Adrenal gland (tissue), 12 donors: ENCODE measurements around the gene ZNF322. TPM values are rescaled to one million over a fixed set of nuclear protein-coding genes. Genes with fewer than 3 reads are reported as not detected.

ENCODE experiments used
- DNase-seq, 7 donors: peaks; one replicate each; pipeline ENCODE4 v3.0.0-alpha.2; 2019 to 2020
- H3K27ac ChIP-seq, 5 donors: fragments of 200-600 bp; sonication (generic) in 4 of 5; 1 replicate in 3 of 5; 2 replicates in 2 of 5; pipeline versions ENCODE4 v1.5.1 to v1.8.0; 2016 to 2020; ENCODE audit warnings: mild to moderate bottlenecking in 1 of 5
- H3K27me3 ChIP-seq: fragments of 200-600 bp; 2 replicates; pipeline ENCODE4 v1.8.0; 2021
- H3K36me3 ChIP-seq, 2 donors: fragments of 200-600 bp; replicated peaks in 1 of 2; 1 replicate in 1 of 2; 2 replicates in 1 of 2; pipeline versions ENCODE4 v1.5.1 to v1.8.0; 2018 to 2022
- H3K4me1 ChIP-seq, 2 donors: fragments of 200-600 bp; replicated peaks in 1 of 2; 1 replicate in 1 of 2; 2 replicates in 1 of 2; pipeline versions ENCODE4 v1.5.1 to v1.8.0; 2018 to 2021
- H3K4me3 ChIP-seq, 4 donors: fragments of 200-600 bp; sonication (generic) in 3 of 4; one replicate each; pipeline ENCODE4 v1.5.1; 2016 to 2018
- H3K9me3 ChIP-seq, 3 donors: fragments of 200-600 bp; sonication (generic) in 1 of 3; replicated peaks in 1 of 3; 1 replicate in 2 of 3; 2 replicates in 1 of 3; pipeline versions ENCODE4 v1.5.1 to v1.8.0; 2016 to 2021
- POLR2A ChIP-seq, 2 donors: fragments of 450-650 bp; IDR thresholded peaks; one replicate each; pipeline ENCODE4 v1.6.1; 2017; ENCODE audit warnings: antibody characterized with exemption in 2 of 2, mild to moderate bottlenecking in 2 of 2, moderate library complexity in 1 of 2
- WGBS, 4 donors: extraction: QIAGEN DNeasy Blood & Tissue Kit in 2 of 4; methylation state at CpG; one replicate each; pipeline versions ENCODE4 v1.1.5 to v1.1.7; 2013 to 2017; 5-methylcytosine and 5-hydroxymethylcytosine counted together
- intact Hi-C, 2 donors: fragments of 100-400 bp; cut with DNase I; formaldehyde crosslinking; loops; one replicate each; pipeline versions ENCODE4 v1.14.1 to v1.15.0; 2022 to 2023
- polyA plus RNA-seq, 3 donors: library from polyadenylated mRNA; stranded (reverse); fragments of 200-250 nt in 2 of 3; fragments of 350-450 nt in 1 of 3; fragmentation: Illumina TruSeq in 1 of 3; extraction: RNeasy Lipid Tissue Mini Kit (QIAGEN cat#74804) in 1 of 3; gene quantifications; one replicate each; pipeline ENCODE4 v1.2.3, GENCODE V29; 2013 to 2014
- total RNA-seq, 9 donors: library from RNA; depleted of rRNA in 4 of 9; stranded (reverse); fragments of >200 nt in 4 of 9; fragments of 120-200 nt in 1 of 9; fragmentation: NEBNext Ultra II Directional in 1 of 9; extraction: Animal tissue kit (Norgen Biotek cat#: 25700) in 1 of 9; gene quantifications; one replicate each; pipeline versions ENCODE4 v1.1.0 to v1.2.4, GENCODE V29; 2013 to 2023
- TF ChIP-seq, protein P1 (sequence below), 6 experiments: fragments of 450-650 bp in 4 of 6; fragments of 200-600 bp in 2 of 6; sonication (generic) in 1 of 6; IDR thresholded peaks; 1 replicate in 5 of 6; 2 replicates in 1 of 6; pipeline versions ENCODE4 v1.5.1 to v1.8.0; 2016 to 2021; ENCODE audit warnings: antibody characterized with exemption in 6 of 6, mild to moderate bottlenecking in 2 of 6, moderate library complexity in 1 of 6
- donor health status: healthy with polysubstance abuse.
- donor health status: Bipolar disorder and iron deficiency.
- donor health status: DM: yes; HTN: yes; CAD: no.
- donor health status: DM: no; HTN: no; CAD: no.
- donor health status: DM: no; HTN: no; CAD: no.
- donor health status: DM: yes; HTN: yes; CAD: no.

The ZNF322 gene
- total and polyA plus RNA-seq, 12 donors = 5.3 to 37.5 (median 21.7) TPM

DNA sequence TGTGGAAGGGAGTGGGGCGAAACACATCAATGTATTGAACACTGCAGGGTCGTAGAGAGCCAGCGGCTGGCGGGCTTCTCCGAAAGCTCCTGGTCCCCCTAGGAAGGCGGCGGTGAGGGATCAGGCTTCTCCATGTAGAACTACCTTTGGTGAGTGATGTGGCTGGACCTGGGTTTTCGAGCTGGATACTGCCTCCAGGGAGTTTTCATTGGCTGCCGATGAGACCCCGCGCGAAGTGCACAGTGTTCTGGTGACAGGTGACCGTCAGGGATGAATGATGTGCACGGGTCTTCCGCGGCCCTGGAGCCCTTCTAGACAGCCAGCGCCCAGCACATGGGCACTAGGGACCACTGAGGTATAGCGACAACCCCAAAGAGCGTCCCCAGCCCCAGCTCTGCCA lies 46.3 kb downstream of the ZNF322 start:
- peaks cover 21% of the 10 kb centered on the region for H3K27me3 ChIP-seq
- no peaks in the 10 kb centered on the region for H3K36me3 ChIP-seq
- H3K27ac ChIP-seq = no peak overlapping the region
- intact Hi-C loops = no loop called here
- no peaks in the 10 kb centered on the region for H3K9me3 ChIP-seq
- WGBS, 4 donors = 29 to 58% (median 44%) methylated on average over 6 to 19 of the region's 19 CpGs
- DNase-seq = no peak
- H3K4me1 ChIP-seq = no peaks in the 10 kb centered on the region
- TF ChIP-seq POLR2A (IDR thresholded peaks at IDR 0.05) = no peak
- TF ChIP-seq, protein P1, sequence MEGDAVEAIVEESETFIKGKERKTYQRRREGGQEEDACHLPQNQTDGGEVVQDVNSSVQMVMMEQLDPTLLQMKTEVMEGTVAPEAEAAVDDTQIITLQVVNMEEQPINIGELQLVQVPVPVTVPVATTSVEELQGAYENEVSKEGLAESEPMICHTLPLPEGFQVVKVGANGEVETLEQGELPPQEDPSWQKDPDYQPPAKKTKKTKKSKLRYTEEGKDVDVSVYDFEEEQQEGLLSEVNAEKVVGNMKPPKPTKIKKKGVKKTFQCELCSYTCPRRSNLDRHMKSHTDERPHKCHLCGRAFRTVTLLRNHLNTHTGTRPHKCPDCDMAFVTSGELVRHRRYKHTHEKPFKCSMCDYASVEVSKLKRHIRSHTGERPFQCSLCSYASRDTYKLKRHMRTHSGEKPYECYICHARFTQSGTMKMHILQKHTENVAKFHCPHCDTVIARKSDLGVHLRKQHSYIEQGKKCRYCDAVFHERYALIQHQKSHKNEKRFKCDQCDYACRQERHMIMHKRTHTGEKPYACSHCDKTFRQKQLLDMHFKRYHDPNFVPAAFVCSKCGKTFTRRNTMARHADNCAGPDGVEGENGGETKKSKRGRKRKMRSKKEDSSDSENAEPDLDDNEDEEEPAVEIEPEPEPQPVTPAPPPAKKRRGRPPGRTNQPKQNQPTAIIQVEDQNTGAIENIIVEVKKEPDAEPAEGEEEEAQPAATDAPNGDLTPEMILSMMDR (IDR thresholded peaks at IDR 0.05) = no peak
- H3K4me3 ChIP-seq = no peak overlapping the region

DNA sequence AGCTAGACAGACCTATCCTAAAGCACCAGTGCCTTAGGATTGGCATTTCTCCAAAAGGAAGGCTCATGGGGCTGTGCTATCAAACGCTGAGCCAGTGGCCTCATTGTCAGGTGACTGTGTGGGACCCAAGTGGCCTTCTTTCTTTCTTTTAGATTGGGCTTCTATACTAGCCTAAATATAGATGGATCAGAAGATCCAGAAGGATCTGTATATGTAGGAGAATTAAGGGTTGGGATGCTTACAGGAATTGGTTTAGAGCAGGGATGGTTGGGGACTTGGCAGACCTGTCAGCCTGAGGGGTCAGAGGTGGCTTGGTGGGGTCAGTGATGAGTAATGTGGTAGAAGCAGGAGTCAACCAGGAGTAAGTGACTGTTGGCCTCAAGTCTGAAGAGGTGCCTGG lies 47.9 kb downstream of the ZNF322 start:
- Histone ChIP-seq H3K36me3 (no peaks in the 10 kb centered on the region), H3K27me3 (peaks cover 21% of the 10 kb centered on the region), H3K4me3 (no peak overlapping the region), H3K9me3 (no peaks in the 10 kb centered on the region), H3K4me1 (no peaks in the 10 kb centered on the region), H3K27ac (no peak overlapping the region)
- 46 to 70% (median 55%) methylated on average over 1 of the region's 1 CpG for WGBS, 4 donors
- intact Hi-C loops = no loop called here
- TF ChIP-seq POLR2A (IDR thresholded peaks at IDR 0.05) = no peak
- TF ChIP-seq, protein P1 (IDR thresholded peaks at IDR 0.05) = no peak
- DNase-seq = no peak

DNA sequence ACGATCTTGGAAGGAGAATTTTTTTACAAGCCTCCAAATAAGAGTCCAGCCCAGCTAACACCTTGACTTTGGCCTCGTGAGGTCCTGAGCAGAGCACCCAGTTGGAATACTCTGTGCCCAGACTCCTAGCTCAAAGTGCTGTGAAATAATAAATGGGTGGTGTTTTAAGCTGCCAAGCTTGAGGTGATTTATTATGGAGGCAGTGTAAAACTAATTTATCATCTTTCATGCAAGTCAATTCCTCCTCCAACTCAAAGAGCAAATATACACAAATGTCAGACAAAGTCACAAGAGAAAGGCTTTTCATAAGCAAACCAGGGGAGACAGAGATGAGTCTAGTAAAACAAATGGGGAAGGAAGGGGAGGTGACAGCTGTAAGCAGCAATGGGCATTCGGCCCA lies 50.1 kb downstream of the ZNF322 start:
- Histone ChIP-seq H3K9me3 (no peaks in the 10 kb centered on the region), H3K4me1 (no peaks in the 10 kb centered on the region), H3K36me3 (no peaks in the 10 kb centered on the region), H3K27ac (no peak overlapping the region), H3K27me3 (peaks cover 16% of the 10 kb centered on the region), H3K4me3 (no peak overlapping the region)
- intact Hi-C loops = no loop called here
- no peak for DNase-seq
- WGBS, 4 donors = 57 to 74% (median 66%) methylated on average over 3 of the region's 3 CpGs
- TF ChIP-seq, protein P1 (IDR thresholded peaks at IDR 0.05) = no peak
- no peak for TF ChIP-seq POLR2A (IDR thresholded peaks at IDR 0.05)

DNA sequence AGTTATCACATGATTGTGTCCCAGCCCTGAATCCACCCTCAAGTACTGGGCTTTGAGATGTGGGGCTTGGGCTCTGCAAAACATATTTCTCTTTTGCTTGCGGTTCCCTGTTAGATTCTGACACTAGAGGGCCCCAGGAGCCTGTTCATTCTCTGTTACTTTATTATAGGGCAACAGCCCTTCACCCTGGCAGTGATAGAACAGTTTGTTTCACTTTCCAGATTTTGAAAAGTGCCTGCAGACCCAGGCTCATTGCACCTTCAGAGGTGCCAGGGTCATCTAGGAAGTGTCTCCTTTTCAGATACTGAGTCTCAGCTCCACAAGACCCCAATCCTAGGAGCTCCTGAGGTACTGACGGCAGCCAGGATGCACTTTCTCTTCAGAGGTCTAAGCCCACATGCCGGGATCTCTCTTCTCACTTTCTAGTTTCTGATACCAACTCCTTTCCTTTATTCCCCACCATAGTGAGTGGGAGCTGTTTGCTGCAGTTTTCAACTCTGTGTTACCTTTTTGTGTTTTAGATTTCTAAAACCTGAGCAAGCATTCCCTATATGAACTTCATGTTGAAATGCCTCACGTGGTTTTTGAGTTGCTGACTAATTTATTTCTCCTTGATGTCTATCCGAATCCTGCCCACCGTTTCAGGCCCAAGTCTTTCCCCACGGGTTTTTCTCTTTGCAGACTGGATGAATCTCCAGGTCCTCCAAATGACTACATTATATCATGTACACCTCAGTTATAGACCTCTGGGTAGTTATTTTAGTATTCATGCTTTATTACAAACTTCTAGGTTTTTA lies 51.9 kb downstream of the ZNF322 start:
- no peak for TF ChIP-seq POLR2A (IDR thresholded peaks at IDR 0.05)
- TF ChIP-seq, protein P1 (IDR thresholded peaks at IDR 0.05) = peak; percentile 47 to 76 (median 67)
- intact Hi-C loops = loop anchor here (2.0 kb wide), 1 partner anchor 471 kb away; no protein-coding TSS in a partner anchor
- no peaks in the 10 kb centered on the region for H3K9me3 ChIP-seq

More for the DNA sequence above, 51.9 kb downstream of the ZNF322 start:
- peak; percentile 41 to 75 (median 54) for DNase-seq
- H3K36me3 ChIP-seq = no peaks in the 10 kb centered on the region
- WGBS, 4 donors = 30 to 45% (median 38%) methylated on average over 7 of the region's 7 CpGs
- H3K27ac ChIP-seq = no peak overlapping the region
- no peaks in the 10 kb centered on the region for H3K27me3 ChIP-seq
- H3K4me3 ChIP-seq = peak overlapping the region in 1 of 4 donors; percentile 30
- no peaks in the 10 kb centered on the region for H3K4me1 ChIP-seq
